ENCODE data around the gene IL34.

Gene IL34

DNA sequence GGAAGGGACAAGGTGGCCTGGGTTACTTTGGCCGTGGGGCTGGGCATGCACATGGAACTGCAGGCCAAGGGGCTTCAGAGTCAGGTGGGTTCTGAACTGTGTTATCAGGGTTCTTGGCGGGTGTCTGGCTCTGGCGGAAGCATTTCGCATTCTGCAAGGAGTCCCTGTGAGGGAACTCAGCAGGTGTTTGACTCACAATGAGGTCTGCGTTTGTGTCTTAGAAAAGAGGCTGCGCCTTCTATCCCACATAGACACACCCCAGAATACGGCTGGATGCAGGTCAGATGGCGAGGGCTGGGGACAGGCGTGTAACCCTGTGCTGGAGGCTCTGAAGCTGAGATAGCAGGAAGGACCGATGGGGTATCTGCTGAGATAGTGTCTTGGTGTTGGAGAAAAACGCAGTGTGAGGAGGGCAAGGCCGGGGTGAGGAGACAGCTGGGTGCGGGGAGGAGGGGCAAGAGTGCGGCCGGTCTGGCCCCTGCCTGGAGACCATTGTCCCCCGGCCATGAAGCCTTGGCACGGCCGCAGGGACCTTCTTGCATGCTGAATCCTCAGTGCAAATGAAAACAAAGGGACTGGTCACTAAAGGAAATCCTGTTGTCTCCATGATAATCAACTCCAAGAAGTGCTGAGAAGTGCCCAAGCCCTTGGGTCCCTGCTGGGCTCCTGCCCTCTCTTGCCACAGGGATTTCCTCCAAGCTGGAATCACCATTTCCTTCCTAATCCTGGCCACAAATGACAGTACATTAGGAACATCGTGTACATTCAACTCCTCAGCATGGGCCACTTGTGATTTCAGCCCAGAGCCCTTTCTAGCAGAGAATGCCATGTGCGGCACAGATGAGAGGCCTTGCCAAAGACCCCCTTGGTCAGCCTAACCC, 62.2 kb downstream of the IL34 start:
- Histone ChIP-seq H3K4ac (ENCODE audit: low read length) (no peak overlapping the region), H2BK5ac (ENCODE audit: low read length) (no peak overlapping the region), H3K36me3 (replicated peaks in 1 of 2; ENCODE audit: control insufficient read depth in 2 of 2, insufficient read depth in 2 of 2, low read length in 2 of 2) (peaks cover 0 to 3% of the 10 kb centered on the region in 2 donors), H3K4me1 (ENCODE audit: control insufficient read depth in 2 of 2, insufficient read depth in 1 of 2, low read depth in 1 of 2, low read length in 2 of 2) (peaks cover 15 to 19% of the 10 kb centered on the region in 2 donors), H3K27me3 (ENCODE audit: control insufficient read depth in 3 of 3, insufficient read depth in 3 of 3, low read depth in 1 of 3, low read length in 3 of 3) (no peaks in the 10 kb centered on the region), H3K4me3 (ENCODE audit: low read length in 2 of 2) (peak overlapping the region in 1 of 2 donors; percentile 17), H3K4me2 (ENCODE audit: insufficient read depth, low read length, poor library complexity, severe bottlenecking) (no peak overlapping the region), H3K14ac (ENCODE audit: low read length) (no peak overlapping the region), H3K9ac (ENCODE audit: low read depth, low read length, poor library complexity) (no peak overlapping the region), H2BK15ac (ENCODE audit: low read length) (no peak overlapping the region), H3K9me3 (replicated peaks in 1 of 2; ENCODE audit: control insufficient read depth in 2 of 2, insufficient read depth in 1 of 2, low read depth in 1 of 2, low read length in 2 of 2) (no peaks in the 10 kb centered on the region), H2BK12ac (ENCODE audit: low read length) (no peak overlapping the region), H3K18ac (ENCODE audit: low read length) (peak overlapping the region; percentile 67), H3K27ac (replicated peaks; ENCODE audit: low read length) (no peak overlapping the region), H3K79me1 (ENCODE audit: low read depth, low read length) (peaks cover 5% of the 10 kb centered on the region), H2AK5ac (ENCODE audit: low read depth, low read length) (peak overlapping the region; percentile 64), H4K8ac (ENCODE audit: low read depth, low read length) (no peak overlapping the region), H2AFZ (ENCODE audit: low read length) (no peak overlapping the region), H4K91ac (ENCODE audit: low read depth, low read length, poor library complexity) (no peak overlapping the region), H2BK120ac (ENCODE audit: low read depth, low read length) (no peak overlapping the region), H3K23ac (ENCODE audit: low read depth, low read length, poor library complexity) (no peak overlapping the region)
- no peak for DNase-seq (ENCODE audit: low spot score)
- WGBS, 2 donors (ENCODE audit: extremely low coverage in 2 of 2, insufficient read length in 2 of 2, insufficient replicate concordance in 1 of 2): no CpG with 5 or more reads among the region's 20 CpGs

DNA sequence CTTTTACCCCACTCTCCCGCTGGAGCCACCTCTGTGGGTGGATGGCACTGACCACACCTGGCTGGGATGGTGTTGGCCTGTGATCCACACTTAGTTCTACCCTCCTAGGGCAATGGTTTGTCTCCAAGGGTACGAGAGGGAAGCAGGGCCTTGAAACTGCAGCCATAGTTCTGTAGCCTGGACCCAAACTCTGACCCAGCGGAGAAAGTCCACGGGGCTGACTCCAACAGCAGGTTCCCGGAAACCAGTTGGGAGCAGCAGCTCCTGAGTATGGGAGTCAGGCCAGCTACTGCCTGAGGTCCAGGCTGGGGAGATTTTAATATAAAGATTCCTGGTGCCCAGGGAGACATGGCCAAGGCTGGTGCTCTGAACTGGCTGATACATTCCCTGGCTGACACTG, 63.1 kb downstream of the IL34 start:
- H3K9ac ChIP-seq (ENCODE audit: low read depth, low read length, poor library complexity): no peak overlapping the region
- H3K36me3 ChIP-seq (replicated peaks in 1 of 2; ENCODE audit: control insufficient read depth in 2 of 2, insufficient read depth in 2 of 2, low read length in 2 of 2): peaks cover 0 to 3% of the 10 kb centered on the region in 2 donors
- WGBS, 2 donors (ENCODE audit: extremely low coverage in 2 of 2, insufficient read length in 2 of 2, insufficient replicate concordance in 1 of 2): no CpG with 5 or more reads among the region's 5 CpGs
- H2BK12ac ChIP-seq (ENCODE audit: low read length): no peak overlapping the region
- no peak overlapping the region for H4K8ac ChIP-seq (ENCODE audit: low read depth, low read length)
- H3K23ac ChIP-seq (ENCODE audit: low read depth, low read length, poor library complexity): no peak overlapping the region
- H3K27me3 ChIP-seq (ENCODE audit: control insufficient read depth in 3 of 3, insufficient read depth in 3 of 3, low read depth in 1 of 3, low read length in 3 of 3): no peaks in the 10 kb centered on the region
- no peak overlapping the region for H3K18ac ChIP-seq (ENCODE audit: low read length)
- H3K14ac ChIP-seq (ENCODE audit: low read length): no peak overlapping the region
- no peak overlapping the region for H4K91ac ChIP-seq (ENCODE audit: low read depth, low read length, poor library complexity)
- H2BK5ac ChIP-seq (ENCODE audit: low read length): no peak overlapping the region
- peaks cover 2% of the 10 kb centered on the region for H3K79me1 ChIP-seq (ENCODE audit: low read depth, low read length)
- H2AK5ac ChIP-seq (ENCODE audit: low read depth, low read length): no peak overlapping the region
- no peak overlapping the region for H2AFZ ChIP-seq (ENCODE audit: low read length)
- H3K4me1 ChIP-seq (ENCODE audit: control insufficient read depth in 2 of 2, insufficient read depth in 1 of 2, low read depth in 1 of 2, low read length in 2 of 2): peaks cover 10 to 14% of the 10 kb centered on the region in 2 donors
- no peak overlapping the region for H3K4me2 ChIP-seq (ENCODE audit: insufficient read depth, low read length, poor library complexity, severe bottlenecking)
- H3K4me3 ChIP-seq (ENCODE audit: low read length in 2 of 2): no peak overlapping the region
- no peak overlapping the region for H3K4ac ChIP-seq (ENCODE audit: low read length)
- no peaks in the 10 kb centered on the region for H3K9me3 ChIP-seq (replicated peaks in 1 of 2; ENCODE audit: control insufficient read depth in 2 of 2, insufficient read depth in 1 of 2, low read depth in 1 of 2, low read length in 2 of 2)
- no peak overlapping the region for H2BK15ac ChIP-seq (ENCODE audit: low read length)
- H3K27ac ChIP-seq (replicated peaks; ENCODE audit: low read length): no peak overlapping the region
- H2BK120ac ChIP-seq (ENCODE audit: low read depth, low read length): no peak overlapping the region
- DNase-seq (ENCODE audit: low spot score): no peak

DNA sequence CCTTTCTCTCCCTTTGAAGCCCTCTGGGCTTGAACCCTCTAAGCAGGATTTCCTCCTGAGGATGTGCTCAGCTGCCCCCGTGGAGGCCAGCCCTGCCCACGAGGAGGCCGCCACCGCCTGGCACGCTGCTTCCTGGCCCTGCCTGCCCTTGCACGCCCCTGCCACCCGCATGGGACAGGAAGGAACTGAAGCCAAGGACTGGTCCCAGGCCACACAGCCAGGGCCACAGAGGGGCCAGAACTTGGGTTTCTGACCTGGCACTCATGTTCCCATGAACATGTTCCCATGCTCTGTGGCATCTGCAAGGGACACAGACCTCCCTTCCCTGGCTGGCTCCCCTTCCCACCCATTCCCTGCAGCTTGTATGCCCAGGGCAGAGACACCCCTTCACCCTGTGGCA, 63.6 kb downstream of the IL34 start:
- peak overlapping the region; percentile 59 for H3K14ac ChIP-seq (ENCODE audit: low read length)
- H2BK12ac ChIP-seq (ENCODE audit: low read length): peak overlapping the region; percentile 7
- H2BK120ac ChIP-seq (ENCODE audit: low read depth, low read length): no peak overlapping the region
- H3K4me3 ChIP-seq (ENCODE audit: low read length in 2 of 2): no peak overlapping the region
- H2BK15ac ChIP-seq (ENCODE audit: low read length): no peak overlapping the region
- H4K91ac ChIP-seq (ENCODE audit: low read depth, low read length, poor library complexity): no peak overlapping the region
- peak overlapping the region; percentile 34 for H3K23ac ChIP-seq (ENCODE audit: low read depth, low read length, poor library complexity)
- no peak overlapping the region for H2BK5ac ChIP-seq (ENCODE audit: low read length)
- H3K18ac ChIP-seq (ENCODE audit: low read length): peak overlapping the region; percentile 74
- no CpG with 5 or more reads among the region's 7 CpGs for WGBS, 2 donors (ENCODE audit: extremely low coverage in 2 of 2, insufficient read length in 2 of 2, insufficient replicate concordance in 1 of 2)
- H3K36me3 ChIP-seq (replicated peaks in 1 of 2; ENCODE audit: control insufficient read depth in 2 of 2, insufficient read depth in 2 of 2, low read length in 2 of 2): peaks cover 0 to 3% of the 10 kb centered on the region in 2 donors
- H3K27ac ChIP-seq (replicated peaks; ENCODE audit: low read length): no peak overlapping the region
- H3K79me1 ChIP-seq (ENCODE audit: low read depth, low read length): peaks cover 2% of the 10 kb centered on the region
- peaks cover 12 to 16% of the 10 kb centered on the region in 2 donors for H3K4me1 ChIP-seq (ENCODE audit: control insufficient read depth in 2 of 2, insufficient read depth in 1 of 2, low read depth in 1 of 2, low read length in 2 of 2)
- H3K27me3 ChIP-seq (ENCODE audit: control insufficient read depth in 3 of 3, insufficient read depth in 3 of 3, low read depth in 1 of 3, low read length in 3 of 3): no peaks in the 10 kb centered on the region
- DNase-seq (ENCODE audit: low spot score): no peak
- peak overlapping the region; percentile 24 for H3K4ac ChIP-seq (ENCODE audit: low read length)
- H2AFZ ChIP-seq (ENCODE audit: low read length): no peak overlapping the region
- H2AK5ac ChIP-seq (ENCODE audit: low read depth, low read length): peak overlapping the region; percentile 35
- no peak overlapping the region for H3K9ac ChIP-seq (ENCODE audit: low read depth, low read length, poor library complexity)
- H4K8ac ChIP-seq (ENCODE audit: low read depth, low read length): peak overlapping the region; percentile 4
- no peaks in the 10 kb centered on the region for H3K9me3 ChIP-seq (replicated peaks in 1 of 2; ENCODE audit: control insufficient read depth in 2 of 2, insufficient read depth in 1 of 2, low read depth in 1 of 2, low read length in 2 of 2)
- H3K4me2 ChIP-seq (ENCODE audit: insufficient read depth, low read length, poor library complexity, severe bottlenecking): no peak overlapping the region

Data from neuronal stem cell (in vitro differentiated cells).